PC-9 (cell line): ENCODE results near the gene ERCC1.

Experiments
- CTCF ChIP-seq: fragments of 200-600 bp; sonication (generic); conservative IDR thresholded peaks from 2 replicates; pipeline ENCODE4 v1.6.1; 2017; ENCODE audit warnings: mixed run types, antibody characterized with exemption, mild to moderate bottlenecking, moderate library complexity
- EZH2 ChIP-seq: fragments of 200-600 bp; sonication (generic); IDR thresholded peaks from 2 replicates; pipeline ENCODE4 v1.8.0; 2017; ENCODE audit warnings: antibody characterized with exemption, low read depth

GRCh38 chr19:45463241-45463640, 39.5 kb upstream of the ERCC1 start:
- TF ChIP-seq CTCF (no peak), EZH2 (no peak)
